GM19452 (cell line): ENCODE measurements around the gene OXSR1.

Experiments
- ATAC-seq: cut with Tn5 transposase; IDR thresholded peaks from one replicate; pipeline ENCODE4 v1.9.1; 2021; ENCODE audit not compliant: unreplicated experiment

Gene OXSR1

GRCh38 chr3:38297947-38298711 is 132.8 kb downstream of the OXSR1 start:
- ATAC-seq = no peak
